HG03439 (cell line): ENCODE results near the gene SURF6.
"Not testable (repeated sequence)": the region's sequence is repeated elsewhere in the genome, so short reads cannot be mapped to it uniquely, and the experiment has no call there.

Source experiments
- ATAC-seq: cut with Tn5 transposase; IDR thresholded peaks from one replicate; pipeline ENCODE4 v1.9.1; 2021; ENCODE audit warnings: mild to moderate bottlenecking, moderate library complexity; ENCODE audit not compliant: unreplicated experiment

SURF6 gene

GRCh38 chr9:133335924-133336811 is at the start of gene SURF6:
TSS of gene SURF6 (minus strand) at chr9:133336188. CDS start at chr9:133336132, 56 bp downstream.
- ATAC-seq = peak; percentile 75

DNA sequence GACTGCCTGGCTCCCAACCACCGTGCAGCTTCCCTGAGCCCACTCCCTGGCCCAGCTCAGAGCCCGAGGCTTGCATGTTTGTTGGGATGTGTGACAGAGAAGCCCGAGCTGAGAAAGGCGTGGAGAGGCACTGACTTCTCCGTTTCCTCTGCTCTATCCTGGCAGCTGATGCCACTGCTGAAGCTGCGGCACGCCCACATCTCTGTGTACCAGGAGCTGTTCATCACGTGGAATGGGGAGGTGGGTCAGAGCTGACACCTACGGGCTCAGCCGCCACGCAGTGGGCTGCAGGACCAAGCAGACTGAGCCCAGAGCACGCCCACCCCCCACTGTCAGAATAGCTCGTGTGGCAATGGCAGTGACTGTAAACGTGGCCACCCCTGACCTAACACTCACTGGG is 49.5 kb upstream of the SURF6 start:
- no peak for ATAC-seq

GRCh38 chr9:133384736-133385321 is 48.8 kb upstream of the SURF6 start:
- no peak for ATAC-seq

DNA sequence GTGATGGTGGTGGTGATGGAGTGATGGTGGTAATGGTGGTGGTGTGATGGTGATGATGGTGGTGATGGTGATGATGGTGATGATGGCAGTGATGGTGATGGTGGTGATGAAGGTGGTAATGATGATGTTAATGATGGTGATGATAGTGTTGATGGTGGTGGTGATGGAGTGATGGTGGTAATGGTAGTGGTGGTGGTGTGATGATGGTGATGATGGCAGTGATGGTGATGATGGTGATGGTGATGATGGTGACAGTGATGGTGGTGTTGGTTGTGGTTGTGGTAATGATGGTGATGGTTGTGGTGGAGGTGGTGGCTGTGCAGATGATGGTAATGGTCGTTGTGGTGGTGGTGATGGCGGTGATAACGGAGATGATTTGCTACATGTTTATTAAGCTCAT is 47.5 kb upstream of the SURF6 start:
- ATAC-seq = no peak

GRCh38 chr9:133382507-133383141 is 46.6 kb upstream of the SURF6 start:
- ATAC-seq = no peak

DNA sequence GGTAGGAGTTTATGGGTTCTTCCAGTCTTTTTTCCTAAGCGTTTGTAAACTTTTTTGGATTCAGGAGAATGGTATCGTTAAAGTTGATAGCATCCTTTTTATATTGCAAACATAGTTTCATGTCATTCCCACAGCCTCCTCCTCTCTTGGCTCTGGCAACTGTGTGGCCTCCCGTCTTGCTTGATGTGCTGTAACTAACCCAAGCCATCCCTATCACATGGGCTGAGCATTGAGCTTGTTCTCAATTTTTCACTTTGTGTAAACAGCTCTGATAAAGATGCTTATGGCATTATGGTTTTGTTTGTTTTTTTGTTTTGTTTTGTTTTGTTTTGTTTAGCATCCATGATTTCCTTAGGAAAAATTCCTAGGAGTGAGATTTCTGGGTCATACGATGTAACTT is 44.7 kb upstream of the SURF6 start:
- ATAC-seq = no peak

DNA sequence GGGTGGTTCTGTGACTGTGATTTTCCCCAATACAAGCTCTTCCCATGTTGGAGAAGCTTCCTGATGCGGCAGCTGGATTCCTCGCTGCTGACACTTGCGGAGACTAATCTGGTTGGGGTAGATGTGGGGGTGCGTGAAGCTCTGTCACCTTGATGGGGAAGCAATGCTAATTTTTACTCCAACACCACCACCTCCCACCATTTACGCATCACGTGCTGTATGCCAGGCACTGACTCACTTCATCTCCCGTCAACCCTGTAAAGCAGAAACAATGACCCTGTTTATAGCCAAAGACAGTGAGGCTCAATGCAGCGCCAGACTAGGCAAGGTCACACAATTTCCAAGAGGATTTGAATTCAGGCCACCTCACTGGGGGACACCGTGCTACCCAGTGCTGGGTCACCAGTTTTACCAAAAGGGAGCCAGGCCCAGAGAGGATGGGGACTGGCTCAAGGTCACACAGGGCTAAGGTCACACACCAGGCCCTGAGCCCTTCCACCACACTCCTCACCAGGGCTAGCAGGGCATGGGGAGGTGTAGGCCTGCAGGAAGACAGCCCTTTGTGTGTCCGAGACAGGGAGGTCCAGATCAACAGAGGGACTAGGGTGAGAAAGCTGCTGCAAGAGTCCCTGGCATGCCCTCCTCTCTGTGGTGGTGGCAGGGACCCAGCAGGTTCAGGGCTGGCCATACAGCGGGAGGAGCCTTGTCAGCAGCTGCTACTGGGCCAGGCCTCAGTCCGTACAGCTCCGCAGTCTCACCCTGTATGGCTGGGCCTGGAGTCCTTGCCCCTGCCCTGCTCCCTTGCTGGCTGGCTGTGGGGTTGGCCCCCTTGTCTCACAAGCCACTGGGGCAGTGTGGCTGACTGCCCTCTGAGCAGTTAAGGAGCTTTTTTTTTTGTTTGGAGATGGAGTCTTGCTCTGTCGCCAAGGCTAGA is 43.4 kb upstream of the SURF6 start:
- ATAC-seq = no peak

DNA sequence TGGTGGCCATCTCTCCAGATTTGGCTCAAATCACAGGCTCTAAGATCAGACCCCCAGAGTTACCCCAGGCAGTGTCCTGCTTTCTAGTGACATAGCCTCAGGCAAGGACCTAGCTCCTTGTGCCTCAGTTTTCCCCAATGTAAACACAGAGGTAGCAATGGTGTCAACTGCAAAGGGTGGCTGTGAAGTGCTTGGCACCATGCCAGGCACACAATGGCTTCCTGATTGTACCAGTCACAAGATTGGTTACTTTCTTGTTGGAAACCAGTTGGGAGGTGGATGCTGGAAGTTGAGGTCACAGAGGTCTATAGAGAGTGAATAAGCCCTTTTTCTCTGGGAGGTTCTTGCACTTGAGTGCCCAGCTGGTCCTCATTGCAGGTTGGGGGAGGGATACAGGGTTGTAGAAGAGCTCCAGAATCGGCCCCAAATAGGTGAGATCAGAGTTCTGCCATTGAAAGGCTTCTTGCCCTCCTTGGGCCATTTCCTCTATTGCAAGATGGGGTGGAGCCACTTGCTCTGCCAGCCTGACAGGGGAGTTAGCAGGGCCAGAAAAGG is 42.5 kb upstream of the SURF6 start:
- no peak for ATAC-seq

GRCh38 chr9:133377721-133378216 is 41.8 kb upstream of the SURF6 start:
- ATAC-seq = no peak

GRCh38 chr9:133377280-133377679 is 41.3 kb upstream of the SURF6 start:
- not testable (repeated sequence) for ATAC-seq

DNA sequence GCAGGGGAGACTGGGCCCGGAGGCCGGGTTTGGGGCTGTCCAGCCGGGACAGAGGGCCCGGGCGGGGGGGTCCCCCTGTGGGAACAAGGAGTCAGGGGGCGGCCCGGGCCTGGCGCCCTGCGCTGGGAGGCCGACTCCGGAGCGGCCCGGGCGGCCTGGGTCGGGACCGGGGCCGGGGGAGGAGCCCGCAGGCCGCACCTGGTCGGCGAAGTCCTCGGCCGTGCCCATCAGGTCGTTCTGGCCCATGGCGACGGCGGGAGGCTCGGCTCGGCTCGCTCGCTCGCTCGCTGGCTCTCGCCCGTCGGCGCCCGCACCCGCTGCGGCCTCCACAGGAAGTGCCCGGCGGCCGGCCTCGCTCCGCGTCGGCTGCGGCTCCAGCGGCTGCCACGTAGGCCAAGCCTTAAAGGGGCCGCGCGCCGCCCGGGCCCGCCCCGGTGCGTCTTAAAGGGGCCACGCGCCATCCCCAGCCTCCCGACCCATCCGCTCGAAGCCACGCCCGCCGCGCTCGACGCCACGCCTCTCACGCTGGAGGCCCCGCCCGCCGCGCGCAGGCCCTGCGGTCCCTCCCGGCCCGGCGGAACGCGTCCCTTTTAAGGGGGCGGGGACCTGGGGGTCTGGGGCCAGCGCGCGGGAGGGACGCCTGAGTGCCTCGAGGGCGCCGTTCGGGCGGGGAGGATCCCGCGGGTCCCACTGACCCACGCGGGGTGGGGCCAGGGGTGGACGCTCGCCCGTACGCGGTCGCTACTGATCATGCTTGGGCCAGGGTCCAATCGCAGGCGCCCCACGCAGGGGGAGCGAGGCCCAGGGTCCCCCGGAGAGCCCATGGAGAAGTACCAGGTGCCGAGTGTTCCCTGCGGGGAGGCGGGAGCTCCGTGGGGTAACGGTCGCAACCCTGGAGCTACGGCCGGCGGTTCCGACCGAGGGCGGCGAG is 40.0 kb upstream of the SURF6 start, which contains the start of the genes STKLD1 and SURF4:
Gene STKLD1, plus strand, starts transcription at position 643 of the 931 bp plus-strand sequence. Its CDS starts 108 bp downstream, at position 751.
Gene SURF4, minus strand, starts transcription at position 337 of the 931 bp plus-strand sequence. Its CDS starts 91 bp downstream, at position 246.
- peak; percentile 91 for ATAC-seq

- ATAC-seq = peak; percentile 9
Observed at GRCh38 chr9:133375116-133375723, 39.2 kb upstream of the SURF6 start.

- ATAC-seq = no peak
Observed at GRCh38 chr9:133374612-133375115, 38.7 kb upstream of the SURF6 start.

DNA sequence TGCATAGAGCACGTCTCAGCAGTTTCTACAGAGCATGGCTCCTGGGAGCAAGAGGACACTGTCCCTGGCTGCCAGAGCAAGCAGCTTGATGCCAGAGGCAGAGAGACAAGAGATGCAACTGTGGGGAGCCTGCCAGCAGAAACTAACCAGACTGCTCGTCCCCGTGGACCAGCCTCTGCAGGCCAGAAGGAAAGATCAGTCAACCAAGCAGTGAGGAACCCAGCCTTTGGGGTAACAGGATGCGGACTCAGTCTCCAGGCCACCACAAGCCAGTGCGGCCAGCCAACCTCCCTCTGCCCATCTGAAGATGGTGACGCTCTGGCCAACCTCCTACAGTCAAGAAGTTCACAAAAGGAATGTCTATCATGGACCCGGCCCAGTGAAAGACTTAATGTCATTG is 36.2 kb upstream of the SURF6 start:
- no peak for ATAC-seq

GRCh38 chr9:133371261-133371711 is 35.3 kb upstream of the SURF6 start:
- no peak for ATAC-seq

- ATAC-seq = no peak
Observed at GRCh38 chr9:133370685-133371084, 34.7 kb upstream of the SURF6 start.

GRCh38 chr9:133369933-133370332 is 33.9 kb upstream of the SURF6 start:
- no peak for ATAC-seq

DNA sequence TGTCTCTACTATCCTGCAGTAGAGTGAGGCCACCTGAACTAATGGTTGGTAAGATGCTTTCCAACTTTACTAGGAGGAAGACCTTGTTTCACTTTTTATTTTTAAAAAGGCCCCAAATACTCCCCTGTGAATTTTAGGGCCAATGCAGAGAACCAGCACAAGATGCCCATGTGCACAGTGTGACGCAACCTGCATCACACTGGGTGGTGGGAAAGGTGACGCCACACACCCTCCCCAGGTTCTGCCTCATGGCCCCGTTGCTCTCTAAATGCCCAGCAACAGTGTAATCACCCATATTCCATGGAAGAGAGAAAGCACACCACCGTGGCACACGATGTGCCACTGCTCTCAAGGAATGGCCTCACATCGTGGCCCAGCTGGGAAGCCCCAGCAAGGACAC is 33.4 kb upstream of the SURF6 start:
- no peak for ATAC-seq
